Thoracic aorta (tissue), 2 donors: ENCODE measurements around the gene MARK4. TPM values are rescaled to one million over a fixed set of nuclear protein-coding genes. Genes with fewer than 3 reads are reported as not detected.

ENCODE experiments used
- ATAC-seq: fragments of 150-250 bp; one replicate; pipeline ENCODE4 v1.8.0; 2017; ENCODE audit warnings: low read depth; ENCODE audit not compliant: insufficient number of reproducible peaks, low FRiP score
- DNase-seq: peaks from one replicate; pipeline ENCODE4 v3.0.0-alpha.2; 2020; ENCODE audit warnings: low spot score
- H3K27ac ChIP-seq, 2 donors: fragments of 200-600 bp; sonication (generic); 1 replicate in 1 of 2; 2 replicates in 1 of 2; pipeline ENCODE4 v1.5.1; 2016; ENCODE audit warnings: mild to moderate bottlenecking in 2 of 2, moderate library complexity in 2 of 2
- H3K27me3 ChIP-seq: fragments of 200-600 bp; sonication (generic); replicated peaks from 2 replicates; pipeline ENCODE4 v1.6.0; 2016; ENCODE audit warnings: mild to moderate bottlenecking; ENCODE audit not compliant: insufficient read depth
- H3K36me3 ChIP-seq: fragments of 200-600 bp; sonication (generic); one replicate; pipeline ENCODE4 v1.5.1; 2016
- H3K4me1 ChIP-seq, 2 donors: fragments of 200-600 bp; sonication (generic); 1 replicate in 1 of 2; 2 replicates in 1 of 2; pipeline versions ENCODE4 v1.5.1 to v1.6.0; 2016; ENCODE audit warnings: low read depth in 2 of 2, mild to moderate bottlenecking in 1 of 2; ENCODE audit not compliant: control insufficient read depth in 1 of 2
- H3K4me3 ChIP-seq: fragments of 200-600 bp; sonication (generic); 2 replicates; pipeline ENCODE4 v1.5.1; 2016; ENCODE audit warnings: mild to moderate bottlenecking
- H3K9me3 ChIP-seq: fragments of 200-600 bp; sonication (generic); 2 replicates; pipeline ENCODE4 v1.5.1; 2016
- CTCF ChIP-seq: fragments of 200-600 bp; sonication (generic); IDR thresholded peaks from one replicate; pipeline ENCODE4 v1.5.1; 2019; ENCODE audit warnings: antibody characterized with exemption
- total RNA-seq, 2 donors: library from RNA; depleted of rRNA; stranded (reverse); fragments of >200 nt; gene quantifications; one replicate each; pipeline versions ENCODE4 v1.1.0 to v1.2.3, GENCODE V29; 2016

The MARK4 gene
- total RNA-seq, 2 donors from 2014 or later = 24.1 to 36.2 TPM

DNA sequence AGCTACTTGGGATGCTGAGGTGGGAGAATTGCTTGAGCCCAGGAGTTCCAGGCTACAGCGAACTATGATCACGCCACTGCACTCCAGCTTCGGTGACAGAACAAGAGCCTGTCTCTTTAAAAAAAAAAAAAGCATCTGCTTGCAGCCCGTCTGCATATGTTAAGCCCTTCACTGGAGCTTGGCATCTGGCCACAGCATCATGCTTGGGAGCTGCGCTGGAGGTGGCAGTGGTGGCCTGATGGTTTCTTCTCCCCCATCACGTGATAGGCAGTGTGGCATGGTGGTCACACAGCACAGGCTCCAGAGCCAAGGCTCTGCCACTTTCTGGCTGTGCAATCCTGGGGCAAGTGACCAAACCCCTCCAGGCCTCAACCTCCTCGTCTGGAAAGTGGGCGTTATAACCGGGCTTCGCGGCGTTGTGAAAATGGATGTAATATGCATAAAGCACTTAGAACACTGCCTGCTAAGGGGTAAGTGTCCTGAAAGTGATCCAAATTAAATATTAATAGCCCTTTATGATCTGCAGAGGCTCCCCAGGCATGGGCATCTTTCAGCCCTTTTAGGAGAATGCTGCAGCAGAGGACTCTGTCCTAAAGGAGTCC lies 24.4 kb downstream of the MARK4 start:
- Histone ChIP-seq H3K4me3 (no peak overlapping the region), H3K27ac (no peak overlapping the region), H3K36me3 (peaks cover 64% of the 10 kb centered on the region), H3K9me3 (no peaks in the 10 kb centered on the region), H3K4me1 (no peaks in the 10 kb centered on the region), H3K27me3 (no peaks in the 10 kb centered on the region)
- ATAC-seq = no peak
- no peak for TF ChIP-seq CTCF
- DNase-seq = no peak

DNA sequence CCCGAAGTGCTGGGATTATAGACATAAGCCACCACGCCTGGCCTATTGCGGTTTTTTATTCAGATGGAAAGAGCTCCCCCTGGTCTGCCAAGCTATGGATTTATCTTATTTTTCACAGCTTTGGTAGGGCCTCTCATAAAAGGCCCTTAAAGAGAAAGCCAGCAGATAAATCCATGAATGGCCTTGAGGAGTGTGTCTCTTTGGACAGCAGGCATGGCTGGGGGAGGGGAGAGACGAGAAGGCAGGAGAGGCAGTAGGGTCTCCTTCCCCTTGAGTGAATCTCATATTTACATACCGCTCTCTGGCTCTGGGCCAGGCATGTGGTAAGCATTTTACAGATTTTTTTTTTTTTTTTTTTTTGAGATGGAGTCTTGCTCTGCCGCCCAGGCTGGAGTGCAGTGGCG lies 25.2 kb downstream of the MARK4 start:
- H3K36me3 ChIP-seq = peaks cover 62% of the 10 kb centered on the region
- no peak for DNase-seq

DNA sequence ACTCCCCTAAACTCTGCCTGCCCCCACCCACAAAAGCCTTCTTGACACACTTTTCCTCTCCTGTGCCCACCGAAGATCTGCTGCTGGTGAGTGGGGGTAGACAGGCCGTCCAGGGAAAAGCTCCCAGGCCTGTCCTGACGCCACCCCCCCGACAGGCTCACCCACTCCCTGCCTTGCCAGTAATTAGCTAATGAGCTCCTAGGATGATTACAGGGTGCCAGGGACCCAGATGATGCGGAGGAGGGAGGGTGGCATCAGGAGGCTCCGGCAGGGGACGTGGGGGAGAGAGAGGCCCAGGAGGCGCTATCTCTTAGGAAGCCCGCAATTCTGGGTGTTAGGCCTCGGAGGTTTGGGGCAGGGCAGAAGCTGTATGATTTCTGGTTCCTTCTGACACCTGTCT lies 27.0 kb downstream of the MARK4 start:
- ATAC-seq (no peak), DNase-seq (no peak)
- no peak for TF ChIP-seq CTCF
- H3K27ac ChIP-seq = no peak overlapping the region
- no peaks in the 10 kb centered on the region for H3K9me3 ChIP-seq
- no peak overlapping the region for H3K4me3 ChIP-seq
- H3K36me3 ChIP-seq = peaks cover 54% of the 10 kb centered on the region
- no peaks in the 10 kb centered on the region for H3K4me1 ChIP-seq
- no peaks in the 10 kb centered on the region for H3K27me3 ChIP-seq

More for the DNA sequence above, 25.2 kb downstream of the MARK4 start:
- Histone ChIP-seq H3K9me3 (no peaks in the 10 kb centered on the region), H3K4me1 (no peaks in the 10 kb centered on the region), H3K4me3 (no peak overlapping the region), H3K27me3 (no peaks in the 10 kb centered on the region), H3K27ac (no peak overlapping the region)
- ATAC-seq = no peak
- TF ChIP-seq CTCF = no peak

DNA sequence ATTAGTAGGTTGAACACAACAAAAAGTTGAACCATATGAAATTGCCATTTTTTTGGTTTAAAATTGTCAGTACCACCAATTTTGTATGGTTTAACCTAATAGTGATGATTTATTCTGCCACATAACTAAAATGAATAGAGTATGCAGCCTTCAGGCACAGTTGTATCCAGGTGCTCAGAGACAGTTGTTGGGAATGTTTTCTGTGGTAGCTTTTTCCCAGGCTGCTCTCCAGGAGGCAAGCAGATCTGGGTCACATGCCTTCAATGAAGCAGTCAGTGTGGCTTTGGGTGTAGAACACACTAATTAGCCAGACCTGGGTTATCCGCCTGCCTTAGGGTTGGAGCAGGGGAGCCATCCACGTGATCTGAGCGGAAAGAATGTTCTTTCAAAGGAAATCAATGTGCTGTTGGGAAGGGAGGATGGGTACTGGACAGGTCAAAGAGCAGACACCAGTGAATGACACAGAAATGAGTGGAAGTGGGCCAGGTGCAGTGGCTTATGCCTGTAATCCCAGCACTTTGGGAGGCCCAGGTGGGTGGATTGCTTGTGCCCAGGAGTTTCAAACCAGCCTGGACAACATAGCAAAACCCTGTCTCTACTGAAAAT lies 28.6 kb downstream of the MARK4 start:
- H3K9me3 ChIP-seq = no peaks in the 10 kb centered on the region
- H3K36me3 ChIP-seq = peaks cover 46% of the 10 kb centered on the region
- no peak overlapping the region for H3K27ac ChIP-seq
- H3K27me3 ChIP-seq = no peaks in the 10 kb centered on the region
- DNase-seq = no peak
- no peak for ATAC-seq
- TF ChIP-seq CTCF = no peak
- no peak overlapping the region for H3K4me3 ChIP-seq
- H3K4me1 ChIP-seq = no peaks in the 10 kb centered on the region

- Histone ChIP-seq H3K27ac (no peak overlapping the region), H3K36me3 (peaks cover 38% of the 10 kb centered on the region), H3K4me3 (no peak overlapping the region), H3K4me1 (no peaks in the 10 kb centered on the region), H3K27me3 (no peaks in the 10 kb centered on the region), H3K9me3 (no peaks in the 10 kb centered on the region)
- ATAC-seq (no peak), DNase-seq (no peak)
- no peak for TF ChIP-seq CTCF
Measured at GRCh38 chr19:45280471-45280961, 29.4 kb downstream of the MARK4 start.
